A549 treated with AZD9567 at 1 μM for 4 hours (cell line): ENCODE data around the gene FAM124B. TPM values are rescaled to one million over a fixed set of nuclear protein-coding genes. Genes with fewer than 3 reads are reported as not detected.

ENCODE experiments used
- total RNA-seq: library from RNA; stranded (reverse); fragments of 200-300 nt; extraction: Qiagen RNA extraction; gene quantifications from 5 replicates; pipeline ENCODE4 v1.2.3, GENCODE V29; 2022; ENCODE audit not compliant: insufficient read depth

Gene FAM124B, protein sequence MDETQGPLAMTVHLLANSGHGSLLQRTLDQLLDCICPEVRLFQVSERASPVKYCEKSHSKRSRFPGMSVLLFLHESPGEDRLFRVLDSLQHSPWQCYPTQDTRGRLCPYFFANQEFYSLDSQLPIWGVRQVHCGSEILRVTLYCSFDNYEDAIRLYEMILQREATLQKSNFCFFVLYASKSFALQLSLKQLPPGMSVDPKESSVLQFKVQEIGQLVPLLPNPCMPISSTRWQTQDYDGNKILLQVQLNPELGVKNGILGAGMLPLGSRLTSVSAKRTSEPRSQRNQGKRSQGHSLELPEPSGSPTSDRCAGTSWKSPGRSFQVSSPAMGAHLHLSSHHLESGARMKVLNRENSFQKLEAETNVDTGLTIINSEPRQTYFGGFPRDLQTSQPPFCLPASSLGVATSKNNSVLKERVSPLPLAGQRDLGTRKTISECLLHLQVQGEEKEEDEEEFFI
- total RNA-seq, result 0.02 TPM in 2 of 5 replicates, not detected in the others

DNA sequence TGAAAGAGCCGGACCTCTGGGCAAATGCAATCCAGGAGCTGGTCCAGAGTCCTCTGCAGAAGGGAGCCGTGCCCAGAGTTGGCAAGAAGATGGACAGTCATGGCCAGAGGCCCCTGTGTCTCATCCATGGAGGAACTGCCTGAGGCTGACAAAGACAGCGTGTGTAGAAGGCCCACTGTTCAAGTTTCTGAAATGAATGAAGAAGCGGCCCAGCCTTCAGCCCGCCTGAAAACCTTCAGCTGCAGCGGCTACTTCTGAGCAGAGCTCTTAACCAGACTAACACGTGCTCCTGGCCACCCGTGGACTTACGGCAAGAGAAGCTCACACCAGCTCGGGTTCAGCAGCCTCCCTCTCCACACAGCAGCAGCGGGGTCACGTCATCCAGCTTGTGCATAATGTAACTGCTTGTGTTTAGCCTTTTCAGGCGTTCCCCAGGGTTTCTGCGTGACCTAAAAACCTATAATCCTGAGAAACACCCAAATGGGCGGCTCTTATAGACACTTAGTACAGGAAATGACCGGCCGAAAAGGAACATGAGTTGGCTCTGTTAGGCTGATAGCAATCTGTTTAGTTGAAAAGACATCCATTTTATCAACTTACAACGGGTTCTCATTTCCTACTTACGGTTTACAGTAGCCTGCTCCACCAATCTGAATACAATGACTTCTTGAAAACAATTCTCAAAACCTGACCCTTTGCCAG, at the start of gene FAM124B:
TSS of gene FAM124B (minus strand) at position 467 of the 702 bp plus-strand sequence. CDS start at position 128, 339 bp downstream.

Other genes starting within 250 kb of the FAM124B start
- gene CUL3, start 183.3 kb upstream of the FAM124B start, total RNA-seq, result 66.1 to 84.9 TPM (median 69.3 TPM) in 5 replicates